ENCODE measurements around the gene TET3. TPM values are rescaled to one million over a fixed set of nuclear protein-coding genes. Genes with fewer than 3 reads are reported as not detected.

TET3 gene
- total RNA-seq, 1 donor from 2014 or later, result 21.5 TPM

DNA sequence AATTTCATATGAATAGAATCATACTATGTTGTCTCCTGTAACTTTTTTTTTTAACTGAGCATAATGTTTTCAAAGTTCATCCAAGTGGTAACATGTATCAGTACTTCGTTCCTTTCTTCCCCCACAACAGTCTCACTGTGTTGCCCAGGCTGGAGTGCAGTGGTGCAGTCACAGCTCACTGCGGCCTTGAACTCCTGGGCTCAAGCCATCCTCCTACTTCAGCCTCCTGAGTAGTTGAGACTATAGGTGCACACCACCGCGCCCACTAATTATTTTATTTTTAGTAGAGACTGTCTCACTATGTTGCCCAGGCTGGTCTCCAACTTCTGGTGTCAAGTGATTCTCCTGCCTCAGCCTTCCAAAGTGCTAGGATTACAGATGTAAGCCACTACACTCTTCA is 23.4 kb upstream of the TET3 start:
- intact Hi-C loops (cut with DNase I), result no loop called here
- TF ChIP-seq, protein P1, sequence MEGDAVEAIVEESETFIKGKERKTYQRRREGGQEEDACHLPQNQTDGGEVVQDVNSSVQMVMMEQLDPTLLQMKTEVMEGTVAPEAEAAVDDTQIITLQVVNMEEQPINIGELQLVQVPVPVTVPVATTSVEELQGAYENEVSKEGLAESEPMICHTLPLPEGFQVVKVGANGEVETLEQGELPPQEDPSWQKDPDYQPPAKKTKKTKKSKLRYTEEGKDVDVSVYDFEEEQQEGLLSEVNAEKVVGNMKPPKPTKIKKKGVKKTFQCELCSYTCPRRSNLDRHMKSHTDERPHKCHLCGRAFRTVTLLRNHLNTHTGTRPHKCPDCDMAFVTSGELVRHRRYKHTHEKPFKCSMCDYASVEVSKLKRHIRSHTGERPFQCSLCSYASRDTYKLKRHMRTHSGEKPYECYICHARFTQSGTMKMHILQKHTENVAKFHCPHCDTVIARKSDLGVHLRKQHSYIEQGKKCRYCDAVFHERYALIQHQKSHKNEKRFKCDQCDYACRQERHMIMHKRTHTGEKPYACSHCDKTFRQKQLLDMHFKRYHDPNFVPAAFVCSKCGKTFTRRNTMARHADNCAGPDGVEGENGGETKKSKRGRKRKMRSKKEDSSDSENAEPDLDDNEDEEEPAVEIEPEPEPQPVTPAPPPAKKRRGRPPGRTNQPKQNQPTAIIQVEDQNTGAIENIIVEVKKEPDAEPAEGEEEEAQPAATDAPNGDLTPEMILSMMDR (IDR thresholded peaks at IDR 0.05), result no peak
- Histone ChIP-seq H3K4me3 (no peak overlapping the region), H3K27ac (no peak overlapping the region), H3K4me1 (no peaks in the 10 kb centered on the region), H3K27me3 (ENCODE audit: low read depth) (no peaks in the 10 kb centered on the region), H3K9me3 (no peaks in the 10 kb centered on the region), H3K36me3 (peaks cover 36% of the 10 kb centered on the region)
- no peak for DNase-seq
- no peak for ATAC-seq

DNA sequence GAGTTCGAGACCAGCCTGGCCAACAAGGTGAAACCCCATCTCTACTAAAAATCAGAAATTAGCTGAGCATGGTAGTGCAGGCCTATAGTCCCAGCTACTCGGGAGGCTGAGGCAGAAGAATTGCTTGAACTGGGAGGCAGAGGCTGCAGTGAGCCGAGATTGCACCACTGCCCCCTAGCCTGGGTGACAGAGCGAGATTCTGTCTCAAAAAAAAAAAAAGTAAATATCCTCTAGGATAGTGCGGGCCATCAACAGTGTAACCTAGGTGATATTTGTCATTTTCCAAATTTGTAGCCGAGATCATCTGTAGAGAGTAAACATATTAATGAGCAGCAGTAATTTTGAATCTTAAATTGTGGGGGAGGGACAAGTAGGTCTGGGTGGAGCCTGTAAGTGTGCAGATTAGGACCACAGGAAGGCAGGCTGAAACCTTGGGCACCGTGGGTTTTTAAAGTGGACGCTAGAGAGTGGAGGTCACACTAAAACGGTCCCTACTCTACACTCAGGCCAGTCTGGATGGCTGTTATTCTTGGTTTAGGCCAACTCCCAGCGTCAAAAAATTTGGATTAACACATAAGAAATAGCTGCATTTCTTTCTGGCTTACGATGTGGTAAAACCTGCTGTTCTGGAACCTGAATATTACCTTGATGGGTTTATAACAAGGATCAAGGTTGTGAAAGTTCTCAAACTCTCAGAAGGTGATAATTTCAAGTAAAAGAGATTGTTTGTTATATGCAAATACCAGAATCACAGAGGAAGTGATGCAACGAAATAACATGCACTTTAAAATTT is 22.7 kb upstream of the TET3 start:
- H3K27ac ChIP-seq, result no peak overlapping the region

GRCh38 chr2:73962798-73963197 is 21.9 kb upstream of the TET3 start:
- Histone ChIP-seq H3K4me1 (no peaks in the 10 kb centered on the region), H3K9me3 (no peaks in the 10 kb centered on the region), H3K4me3 (no peak overlapping the region), H3K36me3 (peaks cover 21% of the 10 kb centered on the region), H3K27me3 (ENCODE audit: low read depth) (no peaks in the 10 kb centered on the region), H3K27ac (no peak overlapping the region)
- intact Hi-C loops (cut with DNase I), result no loop called here
- no peak for ATAC-seq
- TF ChIP-seq, protein P1 (IDR thresholded peaks at IDR 0.05), result no peak
- no peak for DNase-seq

More for the DNA sequence above, 22.7 kb upstream of the TET3 start:
- DNase-seq (no peak), ATAC-seq (peak; percentile 27 to 33)
- TF ChIP-seq, protein P1 (IDR thresholded peaks at IDR 0.05), result no peak
- Histone ChIP-seq H3K4me1 (no peaks in the 10 kb centered on the region), H3K36me3 (peaks cover 29% of the 10 kb centered on the region), H3K27me3 (ENCODE audit: low read depth) (no peaks in the 10 kb centered on the region), H3K9me3 (no peaks in the 10 kb centered on the region), H3K4me3 (no peak overlapping the region)
- intact Hi-C loops (cut with DNase I), result no loop called here

GRCh38 chr2:73963385-73964120 is 21.2 kb upstream of the TET3 start:
- no peak overlapping the region for H3K4me3 ChIP-seq
- ATAC-seq, result no peak
- peaks cover 13% of the 10 kb centered on the region for H3K36me3 ChIP-seq
- no peak for DNase-seq
- no peaks in the 10 kb centered on the region for H3K4me1 ChIP-seq
- H3K9me3 ChIP-seq, result no peaks in the 10 kb centered on the region
- intact Hi-C loops (cut with DNase I), result no loop called here
- H3K27me3 ChIP-seq (ENCODE audit: low read depth), result no peaks in the 10 kb centered on the region
- TF ChIP-seq, protein P1 (IDR thresholded peaks at IDR 0.05), result no peak
- no peak overlapping the region for H3K27ac ChIP-seq

GRCh38 chr2:73964223-73964622 is 20.5 kb upstream of the TET3 start:
- no peaks in the 10 kb centered on the region for H3K4me1 ChIP-seq
- H3K9me3 ChIP-seq, result no peaks in the 10 kb centered on the region
- TF ChIP-seq, protein P1 (IDR thresholded peaks at IDR 0.05), result no peak
- intact Hi-C loops (cut with DNase I), result no loop called here
- ATAC-seq, result no peak
- peaks cover 7% of the 10 kb centered on the region for H3K36me3 ChIP-seq
- DNase-seq, result no peak
- no peak overlapping the region for H3K4me3 ChIP-seq
- H3K27me3 ChIP-seq (ENCODE audit: low read depth), result no peaks in the 10 kb centered on the region
- H3K27ac ChIP-seq, result no peak overlapping the region
